Measurements from ENCODE around the gene SLC41A1.
A peak's percentile ranks its signal among the peaks of the same experiment; 100 is the strongest.

Gene SLC41A1

GRCh38 chr1:205817988-205818387 is 5.0 kb upstream of the SLC41A1 start:
- DNase-seq = no peak

GRCh38 chr1:205817364-205817763 is 4.4 kb upstream of the SLC41A1 start:
- DNase-seq = no peak

- no peak for DNase-seq
Measured at GRCh38 chr1:205813755-205814058, 709 bp upstream of the SLC41A1 start.

- no peak for DNase-seq
Measured at GRCh38 chr1:205812271-205812877, 624 bp downstream of the SLC41A1 start.

GRCh38 chr1:205811660-205812059 is 1.3 kb downstream of the SLC41A1 start:
- no peak for DNase-seq

GRCh38 chr1:205810448-205811157 is 2.4 kb downstream of the SLC41A1 start:
- DNase-seq = no peak

- no peak for DNase-seq
Measured at GRCh38 chr1:205809942-205810345, 3.1 kb downstream of the SLC41A1 start.

- DNase-seq = no peak
Measured at GRCh38 chr1:205809469-205809868, 3.5 kb downstream of the SLC41A1 start.

GRCh38 chr1:205805082-205805711 is 7.8 kb downstream of the SLC41A1 start:
- no peak for DNase-seq

GRCh38 chr1:205804605-205805004 is 8.4 kb downstream of the SLC41A1 start:
- DNase-seq = no peak

GRCh38 chr1:205803986-205804385 is 9.0 kb downstream of the SLC41A1 start:
- DNase-seq = no peak

GRCh38 chr1:205802060-205802459 is 10.9 kb downstream of the SLC41A1 start:
- no peak for DNase-seq

GRCh38 chr1:205800981-205801703 is 11.9 kb downstream of the SLC41A1 start:
- DNase-seq = no peak

- no peak for DNase-seq
Measured at GRCh38 chr1:205800427-205800826, 12.6 kb downstream of the SLC41A1 start.

- no peak for DNase-seq
Measured at GRCh38 chr1:205798577-205798976, 14.4 kb downstream of the SLC41A1 start.

- DNase-seq = no peak
Measured at GRCh38 chr1:205797168-205797567, 15.8 kb downstream of the SLC41A1 start.

- DNase-seq = no peak
Measured at GRCh38 chr1:205794011-205794730, 18.8 kb downstream of the SLC41A1 start.

- DNase-seq = no peak
Measured at GRCh38 chr1:205792961-205793673, 19.9 kb downstream of the SLC41A1 start.

- no peak for DNase-seq
Measured at GRCh38 chr1:205792481-205792881, 20.5 kb downstream of the SLC41A1 start.

GRCh38 chr1:205791568-205792180 is 21.3 kb downstream of the SLC41A1 start:
- DNase-seq = peak; percentile 28

GRCh38 chr1:205787287-205787916 is 25.6 kb downstream of the SLC41A1 start:
- no peak for DNase-seq
